HepG2 (cell line): ENCODE measurements around the gene GPS2. TPM values are rescaled to one million over a fixed set of nuclear protein-coding genes. Genes with fewer than 3 reads are reported as not detected.

Source experiments
- ATAD3A ChIP-seq: sonication (generic); formaldehyde crosslinking; IDR thresholded peaks from 2 replicates; pipeline ENCODE4 v1.4.0; 2020; ENCODE audit warnings: missing genetic modification reagents
- CENPT ChIP-seq: sonication (generic); formaldehyde crosslinking; IDR thresholded peaks from 2 replicates; pipeline ENCODE4 v1.8.0; 2022; ENCODE audit warnings: low read depth, mild to moderate bottlenecking, moderate library complexity, missing genetic modification reagents
- HOXD1 ChIP-seq: sonication (generic); formaldehyde crosslinking; IDR thresholded peaks from 2 replicates; pipeline ENCODE4 v1.5.0; 2020; ENCODE audit warnings: missing genetic modification reagents
- MBD4 ChIP-seq: IDR thresholded peaks from 2 replicates; pipeline ENCODE4 v1.6.1; 2012; ENCODE audit warnings: low read length, inconsistent platforms, borderline replicate concordance
- MLLT10 ChIP-seq: sonication (generic); formaldehyde crosslinking; IDR thresholded peaks from 2 replicates; pipeline ENCODE4 v1.4.0; 2020; ENCODE audit warnings: missing genetic modification reagents
- MTF2 ChIP-seq: sonication (generic); formaldehyde crosslinking; IDR thresholded peaks from 2 replicates; pipeline ENCODE4 v1.5.0; 2020; ENCODE audit warnings: missing genetic modification reagents, borderline replicate concordance
- PBX3 ChIP-seq: sonication (generic); formaldehyde crosslinking; IDR thresholded peaks from 2 replicates; pipeline ENCODE4 v1.8.1; 2023; ENCODE audit warnings: missing genetic modification reagents, inconsistent platforms, borderline replicate concordance
- POLR2A ChIP-seq, 2 experiments: IDR thresholded peaks; 2 replicates each; pipeline ENCODE4 v1.6.1; 2011; ENCODE audit warnings: low read depth in 2 of 2, low read length in 2 of 2, mild to moderate bottlenecking in 1 of 2, moderate library complexity in 1 of 2; ENCODE audit not compliant: insufficient read depth in 1 of 2
- REL ChIP-seq: sonication (generic); formaldehyde crosslinking; conservative IDR thresholded peaks from 2 replicates; pipeline ENCODE4 v1.8.0; 2022; ENCODE audit warnings: mild to moderate bottlenecking, missing genetic modification reagents, moderate library complexity
- RERE ChIP-seq: IDR thresholded peaks from 2 replicates; pipeline ENCODE4 v1.6.1; 2016; ENCODE audit warnings: low read depth, missing genetic modification reagents, missing compliant biosample characterization
- RFXANK ChIP-seq: IDR thresholded peaks from 2 replicates; pipeline ENCODE4 v1.6.1; 2016
- SNAI1 ChIP-seq: sonication (generic); formaldehyde crosslinking; IDR thresholded peaks from 2 replicates; pipeline ENCODE4 v1.5.0; 2020; ENCODE audit warnings: mild to moderate bottlenecking, missing genetic modification reagents, borderline replicate concordance
- SYNCRIP ChIP-seq: fragments of 200-400 bp; formaldehyde crosslinking; IDR thresholded peaks from 2 replicates; pipeline ENCODE4 v1.6.1; 2018; ENCODE audit warnings: mild to moderate bottlenecking, low read depth, low read length; ENCODE audit not compliant: insufficient read depth
- TOPORS ChIP-seq: sonication (generic); formaldehyde crosslinking; IDR thresholded peaks from 2 replicates; pipeline ENCODE4 v1.8.0; 2023; ENCODE audit warnings: mild to moderate bottlenecking, missing genetic modification reagents
- ZC3H13 ChIP-seq: sonication (generic); formaldehyde crosslinking; IDR thresholded peaks from 2 replicates; pipeline ENCODE4 v1.8.1; 2023; ENCODE audit warnings: mild to moderate bottlenecking, missing genetic modification reagents, moderate library complexity
- ZMYM2 ChIP-seq: sonication (generic); formaldehyde crosslinking; IDR thresholded peaks from 2 replicates; pipeline ENCODE4 v1.8.0; 2022; ENCODE audit warnings: mild to moderate bottlenecking, missing genetic modification reagents
- ZNF10 ChIP-seq: sonication (generic); formaldehyde crosslinking; IDR thresholded peaks from 2 replicates; pipeline ENCODE4 v1.4.0; 2020; ENCODE audit warnings: mild to moderate bottlenecking, low read depth, missing genetic modification reagents, borderline replicate concordance
- ZNF280D ChIP-seq: sonication (generic); formaldehyde crosslinking; IDR thresholded peaks from 2 replicates; pipeline ENCODE4 v1.5.1; 2020; ENCODE audit warnings: mild to moderate bottlenecking, missing genetic modification reagents
- ZNF296 ChIP-seq: sonication (generic); formaldehyde crosslinking; conservative IDR thresholded peaks from 2 replicates; pipeline ENCODE4 v1.5.0; 2020; ENCODE audit warnings: mild to moderate bottlenecking, missing genetic modification reagents
- ZNF331 ChIP-seq: sonication (generic); formaldehyde crosslinking; IDR thresholded peaks from 2 replicates; pipeline ENCODE4 v1.4.0; 2020; ENCODE audit warnings: missing genetic modification reagents
- ZNF431 ChIP-seq: sonication (generic); formaldehyde crosslinking; IDR thresholded peaks from 2 replicates; pipeline ENCODE4 v1.9.0; 2022; ENCODE audit warnings: missing genetic modification reagents, low read depth, mild to moderate bottlenecking, borderline replicate concordance
- ZNF501 ChIP-seq: sonication (generic); formaldehyde crosslinking; IDR thresholded peaks from 2 replicates; pipeline ENCODE4 v1.5.1; 2020; ENCODE audit warnings: mild to moderate bottlenecking, moderate library complexity, missing genetic modification reagents
- ZNF530 ChIP-seq: sonication (generic); formaldehyde crosslinking; IDR thresholded peaks from 2 replicates; pipeline ENCODE4 v1.5.0; 2020; ENCODE audit warnings: low read depth, mild to moderate bottlenecking, missing genetic modification reagents
- polyA plus RNA-seq, 8 experiments: library from polyadenylated mRNA; depleted of rRNA in 3 of 8; stranded (reverse) in 7 of 8; unstranded in 1 of 8; fragments of >200 nt; fragmentation: Illumina TruSeq in 4 of 8; extraction: Trizol in 4 of 8; gene quantifications; 2 replicates each; pipeline versions ENCODE4 v1.2.1 to v1.2.3, GENCODE V29; 2011 to 2016; ENCODE audit warnings: low read depth in 4 of 8, missing spikeins in 1 of 8, mixed read lengths in 1 of 8; ENCODE audit not compliant: insufficient read depth in 1 of 8
- total RNA-seq, 5 experiments: library from RNA; depleted of rRNA; stranded (reverse); fragments of >200 nt; fragmentation: Illumina TruSeq; extraction: Trizol; gene quantifications; 2 replicates each; pipeline ENCODE4 v1.2.3, GENCODE V29; 2016; ENCODE audit warnings: low read depth in 1 of 5

The GPS2 gene
- total and polyA plus RNA-seq, 2 of the 13 experiments (the other 11 are each of a cell fraction or from before 2014, with no cell fraction given), result 58.0 to 59.4 TPM

- TF ChIP-seq RERE (CRISPR knock-in tag), result no peak
- no peak for TF ChIP-seq TOPORS (CRISPR knock-in tag)
- no peak for TF ChIP-seq RFXANK (CRISPR knock-in tag)
- TF ChIP-seq ZNF431, result no peak
- no peak for TF ChIP-seq ZNF530 (CRISPR knock-in tag)
- TF ChIP-seq ZNF501 (CRISPR knock-in tag), result no peak
- no peak for TF ChIP-seq ZC3H13 (CRISPR knock-in tag)
- TF ChIP-seq CENPT (CRISPR knock-in tag), result no peak
- TF ChIP-seq ZNF296 (CRISPR knock-in tag), result no peak
- TF ChIP-seq MLLT10 (CRISPR knock-in tag), result no peak
- no peak for TF ChIP-seq PBX3 (CRISPR knock-in tag)
- no peak for TF ChIP-seq ZNF280D (CRISPR knock-in tag)
- no peak for TF ChIP-seq MTF2 (CRISPR knock-in tag)
- no peak for TF ChIP-seq MBD4
- TF ChIP-seq HOXD1 (CRISPR knock-in tag), result no peak
- TF ChIP-seq POLR2A (IDR thresholded peaks at IDR 0.05; ENCODE audit: insufficient read depth in 1 of 2, low read depth in 2 of 2, low read length in 2 of 2), result no peak
- TF ChIP-seq ATAD3A, result no peak
- no peak for TF ChIP-seq ZMYM2 (CRISPR knock-in tag)
- TF ChIP-seq REL (CRISPR knock-in tag), result no peak
- TF ChIP-seq ZNF10 (CRISPR knock-in tag), result no peak
- no peak for TF ChIP-seq SNAI1 (CRISPR knock-in tag)
- no peak for TF ChIP-seq SYNCRIP
- TF ChIP-seq ZNF331 (CRISPR knock-in tag), result peak; percentile 46; the same call in 1 of the 2 replicates
Observed at GRCh38 chr17:7356072-7356549, 41.0 kb upstream of the GPS2 start (continued).
